Stromal cell of bone marrow (primary cell): ENCODE measurements around the gene KLC3.

Source experiments
- DNase-seq: peaks from one replicate; pipeline ENCODE4 v3.0.0-alpha.2; 2012; ENCODE audit warnings: low read depth

Gene KLC3

GRCh38 chr19:45349126-45349415, 8.5 kb downstream of the KLC3 start:
- no peak for DNase-seq

- DNase-seq: no peak
Measured at GRCh38 chr19:45349430-45349941, 8.9 kb downstream of the KLC3 start.

GRCh38 chr19:45350477-45351058, 10.0 kb downstream of the KLC3 start:
- DNase-seq: no peak

GRCh38 chr19:45351401-45351952, 10.9 kb downstream of the KLC3 start:
- DNase-seq: no peak

GRCh38 chr19:45352062-45352461, 11.5 kb downstream of the KLC3 start:
- no peak for DNase-seq

GRCh38 chr19:45352471-45352870, 11.9 kb downstream of the KLC3 start:
- no peak for DNase-seq

- no peak for DNase-seq
Measured at GRCh38 chr19:45352914-45353796, 12.6 kb downstream of the KLC3 start.

- DNase-seq: no peak
Measured at GRCh38 chr19:45354241-45354842, 13.8 kb downstream of the KLC3 start.

GRCh38 chr19:45355402-45355801, 14.9 kb downstream of the KLC3 start:
- DNase-seq: no peak

GRCh38 chr19:45355910-45356309, 15.4 kb downstream of the KLC3 start:
- no peak for DNase-seq

GRCh38 chr19:45356760-45357444, 16.4 kb downstream of the KLC3 start:
- no peak for DNase-seq

GRCh38 chr19:45357445-45357783, 16.9 kb downstream of the KLC3 start:
- DNase-seq: no peak

- DNase-seq: no peak
Measured at GRCh38 chr19:45358213-45358792, 17.8 kb downstream of the KLC3 start.

- DNase-seq: no peak
Measured at GRCh38 chr19:45361608-45362007, 21.1 kb downstream of the KLC3 start.

GRCh38 chr19:45362291-45362690, 21.7 kb downstream of the KLC3 start:
- no peak for DNase-seq

GRCh38 chr19:45363861-45364459, 23.4 kb downstream of the KLC3 start:
- DNase-seq: no peak

GRCh38 chr19:45364696-45365095, 24.1 kb downstream of the KLC3 start:
- no peak for DNase-seq

GRCh38 chr19:45368127-45368526, 27.6 kb downstream of the KLC3 start:
- DNase-seq: no peak

GRCh38 chr19:45368737-45369340, 28.3 kb downstream of the KLC3 start:
- DNase-seq: no peak

GRCh38 chr19:45370410-45371204, 30.1 kb downstream of the KLC3 start, which contains the start of gene ERCC2:
Gene ERCC2, minus strand, starts transcription at chr19:45370573. Its CDS starts 33 bp downstream, at chr19:45370540.
- DNase-seq: peak; percentile 97
